MV-4-11 (cell line): ENCODE measurements around the gene DYSF.
A peak's percentile ranks its signal among the peaks of the same experiment; 100 is the strongest.

Source experiments
- DNase-seq: peaks from one replicate; lab custom pipeline; 2025; lab: John Stamatoyannopoulos, UW

Gene DYSF

DNA sequence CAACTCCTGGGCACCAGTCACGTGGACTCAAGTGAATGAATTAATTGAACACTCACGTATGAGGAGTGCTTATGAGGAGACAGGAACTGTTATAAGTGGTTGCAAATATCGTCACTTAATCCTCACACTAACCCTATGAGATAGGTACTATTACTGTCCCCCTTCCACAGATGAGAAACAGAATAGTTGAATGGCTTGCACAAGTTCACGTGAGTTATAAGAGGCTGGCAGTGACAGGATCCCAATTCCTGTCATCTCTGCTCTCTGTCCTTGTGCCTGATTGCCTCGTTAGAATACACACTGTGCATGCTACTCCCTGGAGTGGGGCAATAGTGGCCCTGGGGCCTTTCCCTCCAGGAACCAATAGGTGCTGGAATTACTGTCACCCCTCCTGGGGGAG lies 253.5 kb downstream of the DYSF start:
- DNase-seq, result no peak

DNA sequence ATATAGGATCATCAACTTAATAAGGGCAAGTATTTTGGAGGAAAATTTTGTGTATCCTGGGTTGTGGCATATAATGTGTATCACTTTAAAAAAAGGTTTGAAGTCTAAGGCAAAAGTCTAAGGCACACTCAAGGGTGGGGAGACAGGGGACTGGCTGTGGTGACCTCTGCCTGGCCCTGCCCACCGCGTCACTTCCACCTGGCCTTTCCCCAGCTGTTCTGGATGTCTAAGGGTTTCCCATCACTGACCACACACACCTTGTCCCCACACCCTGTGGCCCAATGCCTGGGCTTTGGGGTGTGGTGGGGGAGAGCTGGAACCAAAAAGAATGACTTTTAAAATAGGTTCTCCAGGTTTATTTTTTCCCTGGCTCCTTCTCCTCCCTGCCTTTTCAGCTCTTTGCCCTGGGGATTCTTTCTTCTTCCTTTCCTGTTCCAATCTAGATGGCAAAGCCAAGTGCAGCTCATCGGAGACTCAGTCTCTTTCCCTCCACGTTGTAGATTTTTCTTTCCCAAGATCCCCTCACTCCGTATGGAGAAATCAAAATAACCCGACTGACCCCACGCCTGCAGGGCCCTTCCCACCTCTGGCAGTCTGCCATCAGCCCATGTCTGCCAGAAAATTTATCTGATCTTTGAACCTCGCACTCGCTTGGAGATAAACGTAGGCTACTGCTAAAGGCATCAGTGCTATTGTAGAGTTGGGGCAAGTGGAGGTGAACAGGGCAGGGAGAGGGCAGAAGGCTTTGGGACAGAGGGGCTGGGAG lies 257.2 kb downstream of the DYSF start:
- no peak for DNase-seq

DNA sequence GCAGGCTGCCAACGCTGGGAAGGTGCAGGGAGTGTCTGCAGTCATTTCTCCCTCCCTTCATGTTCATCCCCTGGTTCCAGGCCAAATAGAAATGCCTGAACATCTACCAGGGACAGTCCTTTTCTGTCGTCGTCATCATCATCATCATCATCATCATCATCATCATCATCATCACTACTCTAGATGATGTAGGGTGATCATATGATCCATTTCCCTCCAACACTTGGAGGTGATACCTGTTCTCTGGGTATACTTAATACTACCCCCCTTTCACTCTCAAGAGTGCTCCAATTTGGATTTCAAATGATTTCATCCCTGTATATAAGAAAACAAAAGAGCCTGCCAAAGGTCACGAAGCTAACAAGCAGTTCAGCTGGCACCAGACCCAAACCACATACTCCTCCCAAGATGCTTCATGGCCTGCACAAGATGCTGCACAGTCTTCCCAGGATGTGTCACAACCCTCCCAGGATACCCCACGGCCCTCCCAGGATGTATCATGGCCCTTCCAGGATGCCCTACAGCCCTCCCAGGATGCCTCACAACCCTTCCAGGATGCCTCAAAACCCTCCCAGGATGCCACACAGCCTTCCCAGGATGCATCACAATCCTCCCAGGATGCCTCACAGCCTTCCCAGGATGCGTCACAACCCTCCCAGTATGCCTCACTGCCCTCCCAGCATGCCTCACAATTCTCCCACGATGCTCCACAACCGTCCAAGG lies 257.9 kb downstream of the DYSF start:
- DNase-seq, result no peak

DNA sequence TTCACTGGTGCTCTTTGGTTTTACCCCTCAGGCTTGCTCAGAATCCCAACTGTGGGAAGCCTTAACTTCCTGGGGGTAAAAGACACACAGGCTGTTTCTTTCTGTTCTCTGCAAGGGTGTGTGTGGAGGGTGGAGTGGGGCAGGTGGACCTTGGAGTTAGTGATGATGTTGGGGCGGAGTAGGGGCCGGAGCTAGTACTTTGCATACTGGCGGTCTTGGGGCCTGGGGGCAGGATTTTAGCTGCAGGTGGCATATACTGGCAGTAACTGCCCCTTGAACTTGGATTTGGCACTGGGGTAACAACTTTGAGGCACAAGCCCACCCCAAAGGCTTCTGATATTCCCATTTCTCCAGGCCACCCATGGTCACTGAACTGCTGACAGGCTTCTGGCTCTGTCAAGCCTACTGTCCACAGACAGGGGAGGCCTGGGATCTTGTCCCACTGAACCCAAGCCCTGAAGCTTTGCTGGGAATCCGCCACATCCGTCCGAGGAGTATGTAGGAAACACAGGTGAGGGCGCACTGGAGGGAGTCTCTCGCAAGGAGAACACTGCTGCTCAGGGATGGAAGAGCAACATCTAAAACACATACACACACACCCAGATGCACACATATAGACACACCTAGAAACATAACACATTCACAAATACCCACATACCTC lies 258.9 kb downstream of the DYSF start:
- no peak for DNase-seq

DNA sequence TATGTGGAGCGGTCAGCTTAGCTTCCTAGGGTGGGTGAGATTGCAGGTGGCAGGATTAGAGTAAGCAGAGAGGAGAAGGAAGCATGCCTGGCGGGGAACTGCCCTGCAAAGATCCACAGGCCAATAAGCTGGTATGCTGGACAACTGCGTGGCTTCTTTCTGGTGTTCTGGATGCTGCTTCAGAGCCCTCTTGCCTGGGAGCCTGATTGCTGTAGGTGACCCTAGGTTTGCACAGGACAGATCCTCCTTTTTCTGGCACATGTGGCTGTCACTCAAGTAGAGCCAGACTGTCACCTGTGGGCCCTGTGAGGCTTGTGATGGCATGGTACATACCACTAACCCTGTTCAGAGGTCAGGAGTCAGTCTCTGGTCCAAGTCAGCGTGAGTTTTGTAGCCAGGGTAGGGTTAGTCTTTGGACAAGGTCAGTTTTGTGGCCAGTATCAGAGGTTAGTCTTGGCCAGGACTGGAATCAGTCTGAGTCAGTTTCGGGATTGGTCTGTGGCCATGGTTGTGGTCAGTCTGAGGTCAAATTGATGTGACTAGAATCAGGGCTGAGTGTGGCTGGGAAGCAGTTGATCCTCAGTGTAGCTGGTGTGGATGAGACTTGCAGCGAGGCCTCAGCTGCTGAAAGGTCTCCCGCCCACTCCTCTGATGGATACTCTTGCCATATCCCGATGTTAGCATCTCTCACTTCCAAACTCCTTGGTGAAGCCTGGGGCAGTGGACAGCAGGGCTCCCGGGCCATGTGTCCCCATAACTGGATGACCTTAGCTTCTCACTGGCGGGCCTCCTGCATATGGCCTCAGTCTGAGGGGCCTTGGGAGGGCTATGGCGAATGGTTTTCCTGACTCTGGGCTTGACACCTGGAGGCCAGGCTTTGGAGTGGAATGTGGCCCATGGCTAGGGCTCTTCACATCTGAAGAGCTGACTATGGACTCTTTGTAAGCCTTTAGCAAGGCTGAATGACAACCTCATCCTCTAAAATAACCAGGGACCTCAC lies 260.5 kb downstream of the DYSF start:
- peak; percentile 6 for DNase-seq

DNA sequence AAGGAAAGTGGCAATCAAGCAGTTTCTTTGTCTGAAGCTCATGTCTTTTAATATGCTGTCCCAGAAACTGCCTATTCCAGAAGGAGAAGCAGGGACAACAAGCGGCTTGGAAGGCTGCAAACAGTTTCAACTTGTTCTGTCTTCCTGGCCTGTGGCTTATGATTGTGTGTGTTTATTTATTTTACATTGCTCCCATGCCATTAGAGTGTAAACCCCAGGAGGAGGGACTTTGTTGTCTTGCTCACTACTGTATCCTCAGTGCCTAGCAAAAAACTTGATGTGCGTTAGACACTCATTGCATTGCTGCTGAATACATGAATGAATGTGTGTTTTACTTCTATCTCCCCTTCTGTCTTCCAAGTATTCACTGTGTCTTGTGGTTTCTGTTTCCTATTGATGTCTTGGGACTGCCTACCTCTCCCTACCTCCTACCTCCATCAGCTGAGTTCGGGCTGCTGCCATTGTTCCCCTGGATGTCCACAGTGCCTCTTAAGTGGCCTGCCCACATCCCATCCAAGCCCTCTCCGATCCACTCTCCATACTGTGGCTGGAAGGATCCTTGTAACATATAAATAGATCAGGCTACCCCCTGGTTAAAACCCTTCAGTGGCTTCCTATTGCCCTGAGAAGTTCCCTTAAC lies 261.4 kb downstream of the DYSF start:
- DNase-seq, result no peak

DNA sequence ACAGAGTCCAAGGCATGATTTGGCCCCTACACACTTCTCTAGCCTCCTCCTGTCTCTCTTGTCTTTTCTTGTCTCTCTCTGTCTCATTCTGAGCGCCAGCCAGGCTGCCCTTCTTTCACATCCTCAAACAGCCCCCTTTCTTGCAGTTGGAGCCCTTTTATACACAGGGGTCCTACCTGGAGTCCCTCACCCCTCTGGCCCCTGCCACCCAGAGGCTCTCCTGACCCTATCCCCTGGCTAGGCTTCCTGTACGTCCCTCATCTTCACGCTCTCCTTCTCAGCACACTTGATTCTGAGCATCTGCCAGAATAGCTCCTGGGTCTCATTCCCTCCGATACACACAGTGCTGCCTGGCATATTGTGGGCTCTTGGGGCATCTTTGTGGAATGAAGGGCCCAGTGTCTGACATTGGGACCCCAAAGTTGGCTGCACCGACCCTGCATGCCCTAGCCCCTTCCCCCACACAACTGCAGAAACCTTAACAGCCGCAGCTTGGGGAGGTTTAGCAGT lies 261.9 kb downstream of the DYSF start:
- DNase-seq, result no peak

DNA sequence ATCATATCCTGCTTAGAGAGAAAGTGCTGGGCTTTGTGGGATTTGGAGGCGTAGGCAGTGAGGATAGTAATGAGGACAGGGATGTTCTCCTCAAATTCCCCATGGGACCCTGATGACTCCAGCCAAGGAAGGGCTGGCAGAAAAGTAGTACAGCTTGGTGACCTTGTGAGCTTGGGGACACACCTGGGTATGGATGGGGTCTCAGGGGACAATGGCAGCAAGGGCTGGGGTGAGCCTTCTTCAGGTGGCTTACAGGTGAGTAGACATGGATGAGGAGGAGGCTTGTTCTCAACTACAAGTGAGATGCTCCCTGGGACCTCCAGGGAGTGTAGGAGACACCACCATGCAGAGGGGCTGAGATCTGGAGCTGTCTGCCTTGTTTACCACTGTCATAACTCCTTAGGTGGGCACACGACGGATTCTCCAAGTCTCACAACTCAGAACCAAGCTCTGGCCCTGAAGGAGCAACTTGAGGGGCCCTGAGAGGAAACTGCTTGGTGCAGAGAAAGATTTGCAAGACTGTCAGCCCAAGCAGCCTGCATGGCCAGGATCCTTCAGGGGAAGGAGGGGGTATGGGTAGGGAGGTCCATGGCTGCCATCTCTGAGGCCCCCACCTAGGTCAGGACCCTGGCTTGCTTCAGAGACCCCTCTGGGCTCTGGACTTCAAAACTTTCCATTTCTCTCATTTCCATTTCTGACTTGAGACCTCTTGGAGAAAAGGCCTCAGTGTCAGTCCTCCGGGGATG lies 262.8 kb downstream of the DYSF start:
- DNase-seq, result no peak

DNA sequence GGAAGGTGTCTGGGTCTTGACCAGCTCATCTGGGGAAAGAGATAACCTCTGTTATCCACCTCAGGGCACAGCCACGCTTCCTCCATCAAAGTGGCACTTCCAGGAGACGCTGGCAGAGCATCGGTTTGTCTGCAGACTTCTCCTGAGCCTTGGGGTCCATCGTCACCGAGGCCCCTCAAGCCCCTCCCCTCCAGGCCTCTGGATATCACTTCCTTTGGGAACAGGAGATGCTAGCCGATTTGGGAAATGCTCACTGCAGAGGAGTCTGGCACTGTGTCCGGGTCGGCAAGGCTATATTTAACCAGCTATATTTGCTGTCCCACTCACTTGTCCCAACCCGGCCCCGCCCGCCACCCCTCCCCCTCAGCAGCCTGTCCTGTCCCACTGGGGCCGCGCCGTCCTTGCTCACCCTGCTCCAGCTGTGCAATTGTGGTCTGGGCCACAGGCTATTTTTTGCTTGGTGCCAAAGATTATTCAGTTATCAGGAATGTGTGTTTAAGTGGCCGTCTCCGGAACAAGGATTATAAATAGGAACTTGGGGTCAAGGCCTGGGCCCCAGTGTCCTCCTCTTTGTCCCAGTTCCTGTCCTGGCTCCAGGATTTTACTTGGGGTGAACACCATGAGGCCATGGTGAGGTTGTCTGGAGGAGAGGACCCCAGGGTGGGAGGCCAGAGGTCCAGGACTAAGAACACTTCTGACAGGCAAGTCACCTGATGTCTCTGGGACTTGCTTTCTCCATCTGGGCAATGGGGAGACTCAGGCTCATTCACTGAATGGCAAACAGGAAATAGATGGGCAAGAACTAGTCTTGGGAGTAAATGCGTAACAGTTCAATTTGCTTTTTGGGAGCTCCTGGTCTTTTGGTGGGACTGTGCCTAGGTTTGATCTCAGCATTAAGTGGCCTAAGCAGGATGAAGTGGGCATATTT lies 263.6 kb downstream of the DYSF start:
- peak; percentile 50 for DNase-seq

DNA sequence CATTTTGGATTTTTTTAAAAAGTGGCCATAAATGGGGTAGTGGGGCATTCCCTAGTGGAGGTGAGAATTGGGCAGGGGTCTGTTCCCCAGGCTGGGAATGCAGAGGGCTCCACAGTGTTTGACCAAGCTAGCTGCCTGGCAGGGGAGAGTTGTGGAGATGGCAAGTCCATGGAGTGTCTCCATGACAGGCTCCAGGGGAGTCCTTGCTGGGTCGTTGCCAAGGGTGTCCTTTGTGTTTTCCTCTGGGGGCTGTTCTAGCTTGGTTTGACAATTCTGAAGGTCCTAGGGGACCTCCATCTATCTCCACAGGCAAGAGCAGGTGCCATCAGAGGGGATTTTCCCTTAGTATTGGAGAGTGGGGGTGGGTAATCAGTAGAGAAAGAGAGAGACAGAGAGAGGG lies 265.3 kb downstream of the DYSF start:
- no peak for DNase-seq

DNA sequence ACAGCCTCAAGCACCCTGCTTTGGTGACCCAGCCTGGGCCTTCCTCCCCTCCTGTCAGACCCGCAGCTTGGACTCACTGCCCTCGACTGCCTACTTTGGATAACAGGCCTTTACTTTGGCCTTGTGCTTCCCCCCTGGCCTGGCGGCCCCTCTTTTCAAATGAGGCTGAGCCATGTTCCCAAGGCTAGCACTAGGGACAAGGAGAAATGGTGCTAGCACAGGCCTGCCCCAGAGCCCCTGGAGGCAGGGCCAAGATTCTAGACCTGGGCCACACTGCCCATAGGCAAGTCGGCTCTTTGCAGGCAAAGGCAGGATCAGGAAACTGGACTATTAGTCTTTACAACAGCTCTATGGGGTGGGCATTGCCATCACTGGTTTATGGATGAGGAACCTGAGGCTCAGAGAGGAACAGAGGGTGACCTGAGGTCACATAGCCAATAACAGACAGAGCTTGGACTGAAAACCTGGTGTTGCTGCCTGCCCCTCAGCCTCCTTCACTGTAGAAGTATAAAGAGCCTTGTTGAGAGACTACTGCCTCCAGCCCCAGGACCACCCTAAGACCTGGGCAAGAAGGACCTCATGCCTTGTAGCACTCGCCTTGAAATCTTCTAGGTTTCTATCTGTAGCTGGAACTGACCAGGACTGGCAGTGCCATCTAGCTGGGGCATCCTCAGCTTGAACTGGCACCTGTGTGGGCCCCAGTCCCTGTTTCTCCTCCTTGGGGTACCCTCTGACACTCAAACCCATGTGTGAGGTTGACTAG lies 266.3 kb downstream of the DYSF start:
- no peak for DNase-seq

DNA sequence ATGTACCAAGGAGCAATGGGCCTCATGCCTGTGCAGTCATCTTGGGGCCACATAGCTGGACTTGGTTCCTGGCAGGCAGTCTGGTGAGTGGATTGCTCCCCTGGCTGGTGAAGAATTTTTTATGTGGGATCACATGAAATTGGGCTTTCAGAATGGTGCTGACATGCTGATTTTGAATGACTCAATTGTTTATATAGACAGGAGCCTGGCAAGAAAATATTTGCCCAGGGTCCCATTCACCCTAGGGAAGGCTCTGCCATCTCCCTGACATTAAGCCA lies 266.9 kb downstream of the DYSF start:
- DNase-seq, result no peak

DNA sequence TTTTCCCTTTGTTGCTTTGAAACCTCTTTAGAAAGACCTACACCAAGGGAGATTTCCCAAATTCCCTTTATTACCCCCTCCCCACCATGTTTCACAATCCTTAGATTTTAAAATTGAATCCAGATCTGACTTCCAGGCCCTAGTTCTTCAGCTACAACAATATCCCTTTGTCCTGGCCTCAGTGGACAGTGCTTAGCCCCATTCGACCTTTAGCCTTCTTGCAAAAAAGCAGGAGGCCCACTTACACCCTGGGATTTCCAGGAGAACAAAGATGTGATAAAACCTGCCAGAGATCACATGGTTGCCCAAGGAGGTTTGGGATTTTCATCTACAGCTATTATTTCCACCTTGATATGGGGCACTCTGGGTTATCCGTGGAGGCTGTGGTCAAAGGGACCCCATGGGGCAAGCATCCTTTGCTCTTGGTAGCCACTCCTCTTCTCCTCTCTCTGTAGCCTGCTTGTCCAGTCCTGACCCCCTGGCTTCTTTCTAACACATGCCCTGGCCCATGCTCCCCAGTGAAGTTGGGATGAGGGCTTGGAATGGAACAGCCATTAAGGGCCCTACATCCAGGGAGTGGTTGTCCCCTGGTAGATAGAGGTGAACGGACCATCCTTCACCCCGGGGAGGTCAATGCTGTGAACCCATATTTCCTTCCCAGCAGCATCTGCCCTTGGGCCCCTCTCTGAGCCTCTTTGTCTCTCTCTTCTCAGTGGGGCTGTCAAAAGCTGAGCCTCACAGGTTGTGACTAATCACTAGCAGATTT lies 267.4 kb downstream of the DYSF start:
- no peak for DNase-seq

DNA sequence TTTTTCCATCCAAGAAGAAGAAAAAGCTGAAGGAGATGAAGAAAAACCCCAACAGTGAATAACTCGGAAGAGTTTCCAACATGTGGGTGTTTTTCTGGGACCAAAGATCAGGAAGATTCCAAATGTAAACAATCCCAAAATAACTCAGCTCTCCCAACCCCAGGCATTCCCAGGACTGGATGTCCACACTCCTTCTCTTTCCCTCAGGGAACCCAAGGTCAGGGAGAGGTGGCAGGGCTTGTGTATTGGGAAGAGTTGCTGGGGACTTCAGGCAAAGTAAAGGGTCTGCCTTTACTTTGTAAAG lies 268.0 kb downstream of the DYSF start:
- no peak for DNase-seq

DNA sequence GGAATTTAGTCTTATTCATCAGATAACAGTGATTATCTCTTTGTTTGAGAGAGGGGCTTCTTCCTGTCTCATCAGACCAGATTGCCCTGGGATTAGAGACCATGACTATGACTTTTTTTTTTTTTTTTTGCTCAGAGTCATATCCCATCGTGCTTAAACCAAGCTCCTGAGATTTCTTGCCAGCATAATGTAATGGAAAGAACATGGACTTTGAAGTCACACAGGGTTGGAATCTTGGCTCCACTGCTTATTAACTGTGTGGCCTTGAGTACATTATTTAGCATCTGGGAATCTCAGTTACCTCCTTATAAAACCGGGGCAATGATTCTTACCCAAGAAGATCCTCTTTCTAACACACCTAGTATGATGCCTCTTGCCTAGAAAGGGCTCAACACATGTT lies 268.3 kb downstream of the DYSF start:
- no peak for DNase-seq

DNA sequence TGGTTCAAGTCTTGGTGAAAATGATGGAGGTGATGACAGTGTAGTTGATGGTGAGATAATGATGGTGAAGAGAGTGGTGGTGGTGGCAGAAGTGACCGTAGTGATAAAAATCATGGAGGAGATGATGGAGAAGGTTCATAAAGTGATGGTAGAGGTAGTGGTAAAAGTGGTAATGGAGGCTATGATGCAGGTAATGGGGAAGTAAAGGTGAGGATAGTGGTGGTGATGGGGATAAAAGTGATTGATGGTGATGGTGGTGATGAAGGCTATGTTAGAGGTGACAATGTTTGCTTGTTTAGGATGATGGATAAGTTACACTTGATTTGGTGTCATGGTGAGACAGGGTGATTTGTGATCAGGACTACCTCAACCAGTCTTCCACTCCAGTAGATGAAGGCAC lies 268.9 kb downstream of the DYSF start:
- DNase-seq, result no peak

DNA sequence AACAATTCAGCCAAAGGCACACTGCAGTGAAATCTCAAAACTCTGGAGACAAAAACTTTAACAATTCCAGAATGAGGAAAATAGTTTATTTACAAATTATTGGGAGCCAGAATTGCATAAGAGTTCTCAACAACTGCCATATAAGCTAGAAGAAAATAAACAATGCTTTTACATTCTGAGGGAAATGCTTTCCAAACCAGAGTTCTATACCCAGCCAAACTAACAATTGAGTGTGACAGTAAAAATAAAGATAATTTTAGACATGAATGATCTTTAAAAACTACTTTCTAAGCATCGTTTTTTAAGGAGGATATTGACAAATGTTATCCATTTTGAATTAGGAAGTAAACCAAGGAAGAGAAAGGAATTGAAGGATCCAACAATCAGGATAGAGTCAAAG lies 271.4 kb downstream of the DYSF start:
- no peak for DNase-seq

DNA sequence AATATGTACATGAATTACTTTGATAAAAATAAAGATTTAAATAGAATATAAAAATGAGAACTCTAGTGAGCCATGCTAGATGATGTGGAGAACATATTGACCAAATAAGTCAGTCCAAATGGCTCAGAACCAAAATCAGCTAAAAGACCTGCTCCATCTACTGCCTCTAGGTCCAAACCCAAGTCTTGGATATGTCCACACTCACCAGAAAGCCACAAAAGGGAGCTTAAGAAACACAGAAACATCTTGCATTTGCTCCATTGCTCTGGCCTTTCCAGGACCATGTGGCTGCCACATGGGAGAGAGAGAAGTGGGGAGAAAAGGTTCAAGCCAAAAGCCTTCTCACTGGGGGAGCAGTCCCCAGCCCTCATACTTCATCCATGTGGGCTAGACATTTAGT lies 272.5 kb downstream of the DYSF start:
- no peak for DNase-seq
